Mesodermal cell (in vitro differentiated cells): ENCODE measurements around the gene RFX2.

Source experiments
- H3K27ac ChIP-seq: 2 replicates; pipeline ENCODE4 v1.7.0; 2013; ENCODE audit warnings: mild to moderate bottlenecking, low read depth, low read length, moderate library complexity; ENCODE audit not compliant: severe bottlenecking
- H3K36me3 ChIP-seq: 2 replicates; pipeline ENCODE4 v1.7.1; 2013; ENCODE audit warnings: mild to moderate bottlenecking, low read length, moderate library complexity; ENCODE audit not compliant: control insufficient read depth, insufficient read depth
- H3K4me1 ChIP-seq: one replicate; pipeline ENCODE4 v1.7.1; 2013; ENCODE audit warnings: mild to moderate bottlenecking, low read length; ENCODE audit not compliant: insufficient read depth, control insufficient read depth, poor library complexity, severe bottlenecking
- H3K4me3 ChIP-seq: 2 replicates; pipeline ENCODE4 v1.7.0; 2013; ENCODE audit warnings: low read length, control low read depth, mild to moderate bottlenecking; ENCODE audit not compliant: insufficient read depth, poor library complexity, severe bottlenecking; ENCODE audit errors: extremely low read depth
- H3K9me3 ChIP-seq: 2 replicates; pipeline ENCODE4 v1.7.1; 2013; ENCODE audit warnings: mild to moderate bottlenecking, low read length, moderate library complexity; ENCODE audit not compliant: control insufficient read depth
- WGBS, 2 experiments: methylation state at CpG; one replicate each; pipeline ENCODE4 v1.1.5; 2013; ENCODE audit warnings: missing lambda C conversion rate in 2 of 2; ENCODE audit not compliant: insufficient coverage in 2 of 2; 5-methylcytosine and 5-hydroxymethylcytosine counted together

RFX2 gene

GRCh38 chr19:6047256-6047655 is 63.0 kb downstream of the RFX2 start:
- no peaks in the 10 kb centered on the region for H3K9me3 ChIP-seq
- 88 to 89% methylated on average over 12 to 18 of the region's 18 CpGs for WGBS, 2 experiments
- no peak overlapping the region for H3K27ac ChIP-seq
- no peaks in the 10 kb centered on the region for H3K36me3 ChIP-seq
- no peaks in the 10 kb centered on the region for H3K4me1 ChIP-seq
- no peak overlapping the region for H3K4me3 ChIP-seq

GRCh38 chr19:6045108-6045507 is 65.2 kb downstream of the RFX2 start:
- H3K9me3 ChIP-seq = no peaks in the 10 kb centered on the region
- no peaks in the 10 kb centered on the region for H3K4me1 ChIP-seq
- H3K4me3 ChIP-seq = no peak overlapping the region
- WGBS, 2 experiments = 91 to 93% methylated on average over 7 of the region's 7 CpGs
- H3K27ac ChIP-seq = no peak overlapping the region
- no peaks in the 10 kb centered on the region for H3K36me3 ChIP-seq

- WGBS, 2 experiments = 88 to 89% methylated on average over 16 to 19 of the region's 21 CpGs
- Histone ChIP-seq H3K4me3 (no peak overlapping the region), H3K4me1 (no peaks in the 10 kb centered on the region)
These were observed 66.1 kb downstream of the RFX2 start for GRCh38 chr19:6044056-6044805.

GRCh38 chr19:6042776-6043726 is 67.2 kb downstream of the RFX2 start:
- Histone ChIP-seq H3K4me3 (no peak overlapping the region), H3K9me3 (no peaks in the 10 kb centered on the region), H3K36me3 (no peaks in the 10 kb centered on the region), H3K4me1 (no peaks in the 10 kb centered on the region), H3K27ac (no peak overlapping the region)
- WGBS, 2 experiments = 86 to 89% methylated on average over 10 to 11 of the region's 12 CpGs

More at GRCh38 chr19:6044056-6044805, 66.1 kb downstream of the RFX2 start:
- Histone ChIP-seq H3K27ac (no peak overlapping the region), H3K36me3 (no peaks in the 10 kb centered on the region), H3K9me3 (no peaks in the 10 kb centered on the region)

GRCh38 chr19:6041991-6042481 is 68.3 kb downstream of the RFX2 start:
- no peaks in the 10 kb centered on the region for H3K9me3 ChIP-seq
- H3K4me3 ChIP-seq = no peak overlapping the region
- WGBS, 2 experiments = 89 to 95% methylated on average over 27 of the region's 27 CpGs
- no peaks in the 10 kb centered on the region for H3K4me1 ChIP-seq
- H3K36me3 ChIP-seq = no peaks in the 10 kb centered on the region
- no peak overlapping the region for H3K27ac ChIP-seq

- Histone ChIP-seq H3K27ac (no peak overlapping the region), H3K36me3 (no peaks in the 10 kb centered on the region)
- WGBS, 2 experiments = 90 to 100% methylated on average over 1 to 2 of the region's 5 CpGs
These were observed 69.2 kb downstream of the RFX2 start for GRCh38 chr19:6041071-6041470.

GRCh38 chr19:6039566-6040225 is 70.6 kb downstream of the RFX2 start:
- H3K4me1 ChIP-seq = no peaks in the 10 kb centered on the region
- 92 to 95% methylated on average over 23 to 31 of the region's 31 CpGs for WGBS, 2 experiments
- no peaks in the 10 kb centered on the region for H3K9me3 ChIP-seq
- no peak overlapping the region for H3K27ac ChIP-seq
- H3K4me3 ChIP-seq = no peak overlapping the region
- no peaks in the 10 kb centered on the region for H3K36me3 ChIP-seq

More at GRCh38 chr19:6041071-6041470, 69.2 kb downstream of the RFX2 start:
- Histone ChIP-seq H3K4me1 (no peaks in the 10 kb centered on the region), H3K9me3 (no peaks in the 10 kb centered on the region), H3K4me3 (no peak overlapping the region)

- no peaks in the 10 kb centered on the region for H3K36me3 ChIP-seq
- H3K27ac ChIP-seq = no peak overlapping the region
- no peaks in the 10 kb centered on the region for H3K4me1 ChIP-seq
- no CpG with 5 or more reads among the region's 5 CpGs for WGBS, 2 experiments
- no peak overlapping the region for H3K4me3 ChIP-seq
- no peaks in the 10 kb centered on the region for H3K9me3 ChIP-seq
These were observed 71.5 kb downstream of the RFX2 start for GRCh38 chr19:6038634-6039405.

- Histone ChIP-seq H3K36me3 (no peaks in the 10 kb centered on the region), H3K4me3 (no peak overlapping the region), H3K9me3 (no peaks in the 10 kb centered on the region), H3K4me1 (no peaks in the 10 kb centered on the region), H3K27ac (no peak overlapping the region)
- 73 to 100% methylated on average over 2 of the region's 3 CpGs for WGBS, 2 experiments
These were observed 75.3 kb downstream of the RFX2 start for GRCh38 chr19:6035026-6035425.

- no peak overlapping the region for H3K4me3 ChIP-seq
- 100% methylated on average over 2 to 3 of the region's 4 CpGs for WGBS, 2 experiments
These were observed 75.8 kb downstream of the RFX2 start for GRCh38 chr19:6034512-6034911.

More at GRCh38 chr19:6034512-6034911, 75.8 kb downstream of the RFX2 start:
- Histone ChIP-seq H3K9me3 (peaks cover under 1% of the 10 kb centered on the region), H3K4me1 (no peaks in the 10 kb centered on the region), H3K36me3 (no peaks in the 10 kb centered on the region), H3K27ac (no peak overlapping the region)
